ENCODE results near the gene NAV2.

The NAV2 gene

DNA sequence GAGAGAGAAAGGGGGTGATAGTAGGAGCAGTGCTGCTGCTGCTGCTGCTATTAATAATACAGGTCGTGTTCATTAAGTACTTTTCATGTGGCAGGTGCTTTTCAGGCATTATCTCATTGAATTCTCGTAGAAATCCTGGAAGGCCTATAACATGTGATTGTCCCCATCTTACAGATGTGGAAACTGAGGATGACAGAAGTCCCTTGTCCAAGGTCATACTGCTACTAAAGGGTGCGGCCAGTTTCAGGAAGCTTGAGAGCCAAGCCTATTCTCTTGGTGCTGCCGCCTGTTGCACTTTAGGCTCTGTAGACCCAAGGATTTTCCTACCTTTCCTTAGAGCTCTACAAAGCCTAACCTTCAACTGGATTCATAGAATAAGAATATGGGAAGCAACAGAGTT is 254.3 kb downstream of the NAV2 start:
- no peaks in the 10 kb centered on the region for H3K9me3 Mint-ChIP-seq

DNA sequence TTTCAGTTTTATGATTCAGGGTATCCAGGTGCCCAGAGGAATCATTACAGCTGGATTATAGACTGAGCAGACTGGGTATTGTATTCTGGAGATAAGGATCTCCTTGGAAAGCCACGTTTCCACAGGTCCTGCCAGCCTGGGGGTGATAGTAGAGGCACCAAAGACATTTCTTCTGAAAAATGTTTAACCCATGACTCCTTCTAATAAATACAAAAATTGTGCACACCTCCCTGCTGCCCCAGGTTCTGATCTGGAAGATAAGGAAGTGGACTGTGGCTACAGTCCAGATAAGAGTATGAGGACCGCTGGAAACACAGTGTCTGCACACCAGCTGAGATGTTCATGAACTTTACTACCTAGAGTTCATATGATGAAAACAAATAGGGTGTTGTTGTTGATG is 255.2 kb downstream of the NAV2 start:
- H3K4me3 Mint-ChIP-seq: no peak overlapping the region
- no peak overlapping the region for H3K27ac Mint-ChIP-seq
- H3K4me1 Mint-ChIP-seq: peaks cover 43% of the 10 kb centered on the region
- DNase-seq (ENCODE audit: low spot score in 2 of 2): no peak
- H3K9me3 Mint-ChIP-seq: no peaks in the 10 kb centered on the region
- peaks cover 9% of the 10 kb centered on the region for H3K36me3 Mint-ChIP-seq
- ATAC-seq: no peak

More for the DNA sequence above, 254.3 kb downstream of the NAV2 start:
- ATAC-seq (no peak), DNase-seq (ENCODE audit: low spot score in 2 of 2) (no peak)
- Mint-ChIP-seq H3K36me3 (peaks cover 9% of the 10 kb centered on the region), H3K4me3 (no peak overlapping the region), H3K27ac (no peak overlapping the region), H3K4me1 (peaks cover 46% of the 10 kb centered on the region)

DNA sequence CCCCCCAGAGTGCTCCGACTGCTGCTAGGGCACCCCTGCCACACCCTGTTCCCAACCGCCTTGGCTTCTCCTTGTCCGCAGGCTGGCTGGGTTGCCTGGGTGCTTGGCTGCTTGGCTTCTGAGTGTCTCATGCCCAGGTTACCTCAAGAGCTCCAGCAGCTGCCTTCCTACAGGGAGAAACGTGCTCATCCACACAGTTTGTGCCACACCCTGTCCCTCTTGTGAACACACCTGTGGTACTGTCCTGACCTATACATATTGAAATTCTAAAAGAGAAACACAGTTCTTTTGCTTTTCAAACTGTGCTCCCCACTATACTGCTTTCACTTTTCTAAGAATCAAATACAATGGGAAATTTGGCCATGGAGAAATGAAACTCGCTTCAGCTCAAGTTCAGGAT is 256.2 kb downstream of the NAV2 start:
- no peak overlapping the region for H3K27ac Mint-ChIP-seq

DNA sequence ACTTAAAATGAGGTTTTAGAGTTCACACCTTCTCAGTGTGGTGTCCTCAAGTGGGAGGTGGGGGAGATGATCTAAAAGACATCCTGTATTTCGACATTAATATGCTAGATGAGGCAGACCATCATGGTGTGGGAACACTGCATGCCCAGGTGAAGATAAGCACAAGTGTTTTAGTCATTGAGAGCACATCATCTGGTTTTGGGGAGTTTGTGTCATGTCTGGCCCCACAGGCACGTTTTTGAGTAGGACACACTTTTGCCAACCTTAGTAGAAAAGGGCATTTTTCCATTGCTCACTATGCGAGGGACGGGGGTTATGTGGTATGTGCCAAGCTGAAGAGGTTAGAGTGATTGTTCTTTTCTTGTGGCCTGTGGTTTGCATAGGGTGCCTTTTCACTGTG is 258.3 kb downstream of the NAV2 start:
- peaks cover 25% of the 10 kb centered on the region for H3K4me1 Mint-ChIP-seq
- H3K27ac Mint-ChIP-seq: no peak overlapping the region
- no peaks in the 10 kb centered on the region for H3K9me3 Mint-ChIP-seq
- no peak overlapping the region for H3K4me3 Mint-ChIP-seq
- H3K36me3 Mint-ChIP-seq: peaks cover 9% of the 10 kb centered on the region
- peak; percentile 90 for ATAC-seq
- DNase-seq (ENCODE audit: low spot score in 2 of 2): peak in 1 of 2 donors; percentile 51

More for the DNA sequence above, 256.2 kb downstream of the NAV2 start:
- Mint-ChIP-seq H3K4me1 (peaks cover 32% of the 10 kb centered on the region), H3K4me3 (no peak overlapping the region), H3K36me3 (peaks cover 9% of the 10 kb centered on the region), H3K9me3 (no peaks in the 10 kb centered on the region)
- ATAC-seq (no peak), DNase-seq (ENCODE audit: low spot score in 2 of 2) (no peak)

DNA sequence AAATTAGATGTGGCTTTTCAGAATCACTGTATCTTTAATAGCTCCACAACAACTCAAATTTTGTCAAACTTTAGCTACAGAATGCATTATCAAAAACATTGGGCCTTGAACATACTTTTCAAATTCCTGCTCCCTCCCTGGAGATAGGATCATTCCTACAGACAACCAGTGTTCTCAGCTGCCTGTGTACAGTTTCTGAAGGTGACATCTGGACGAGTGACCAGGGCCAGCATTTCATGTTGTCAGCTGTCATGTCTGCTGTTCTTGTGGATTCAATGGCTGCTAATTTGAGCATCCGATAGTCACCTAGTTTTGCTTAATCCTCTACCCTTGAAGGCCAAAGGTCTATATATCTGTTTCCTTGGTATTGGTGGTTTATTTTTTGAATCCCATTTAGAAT is 259.5 kb downstream of the NAV2 start:
- H3K36me3 Mint-ChIP-seq: peaks cover 9% of the 10 kb centered on the region

DNA sequence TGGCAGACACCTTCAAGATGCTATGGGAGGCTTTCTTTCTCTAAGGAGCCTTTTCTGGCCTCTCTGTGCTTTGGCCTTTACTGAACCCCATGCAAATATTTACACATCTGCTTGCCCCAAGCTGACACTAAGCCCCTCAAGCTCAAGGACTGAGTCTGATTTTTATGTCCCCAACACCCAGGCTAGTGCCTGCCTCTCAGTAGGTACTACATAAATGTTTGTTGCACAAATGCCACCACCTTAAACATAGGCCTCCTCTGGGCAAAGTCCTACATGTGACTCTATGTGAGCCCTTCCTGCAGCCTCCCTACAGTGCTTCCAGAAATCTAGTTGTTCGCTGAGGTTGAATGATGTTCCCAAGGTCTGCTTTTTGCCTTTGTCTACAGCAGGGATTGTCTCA is 260.0 kb downstream of the NAV2 start:
- Mint-ChIP-seq H3K36me3 (peaks cover 9% of the 10 kb centered on the region), H3K9me3 (no peaks in the 10 kb centered on the region), H3K4me1 (peaks cover 25% of the 10 kb centered on the region), H3K27ac (no peak overlapping the region), H3K4me3 (no peak overlapping the region)
- ATAC-seq (no peak), DNase-seq (ENCODE audit: low spot score in 2 of 2) (no peak)

More for the DNA sequence above, 259.5 kb downstream of the NAV2 start:
- ATAC-seq (no peak), DNase-seq (ENCODE audit: low spot score in 2 of 2) (no peak)
- H3K27ac Mint-ChIP-seq: no peak overlapping the region
- peaks cover 25% of the 10 kb centered on the region for H3K4me1 Mint-ChIP-seq
- no peaks in the 10 kb centered on the region for H3K9me3 Mint-ChIP-seq
- no peak overlapping the region for H3K4me3 Mint-ChIP-seq

DNA sequence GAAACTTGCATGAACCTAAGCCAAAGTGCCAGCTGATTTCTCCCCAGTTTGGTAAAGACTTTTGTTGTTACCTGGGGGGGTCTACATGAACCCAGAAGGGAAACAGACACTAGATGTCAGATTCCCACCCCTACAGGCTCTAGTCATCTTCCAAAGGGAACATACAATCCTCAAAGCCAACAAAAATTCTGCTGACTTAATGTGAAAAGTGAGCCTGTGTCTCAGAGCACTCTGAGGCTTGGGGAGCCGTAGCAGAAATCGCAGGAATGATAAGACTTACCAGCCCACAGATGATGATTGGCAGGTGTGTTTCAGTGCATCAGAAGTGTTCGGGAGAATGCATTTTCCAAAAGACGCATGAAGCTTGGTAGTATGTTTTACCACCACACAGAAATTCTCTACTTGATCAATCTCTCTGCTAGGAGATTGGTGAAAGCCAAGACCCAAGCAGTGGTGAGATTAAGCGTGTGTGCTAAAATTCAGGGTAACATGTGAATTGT is 260.5 kb downstream of the NAV2 start:
- Mint-ChIP-seq H3K9me3 (no peaks in the 10 kb centered on the region), H3K36me3 (peaks cover 9% of the 10 kb centered on the region), H3K4me1 (peaks cover 25% of the 10 kb centered on the region), H3K4me3 (no peak overlapping the region), H3K27ac (no peak overlapping the region)
- no peak for ATAC-seq
- DNase-seq (ENCODE audit: low spot score in 2 of 2): no peak

DNA sequence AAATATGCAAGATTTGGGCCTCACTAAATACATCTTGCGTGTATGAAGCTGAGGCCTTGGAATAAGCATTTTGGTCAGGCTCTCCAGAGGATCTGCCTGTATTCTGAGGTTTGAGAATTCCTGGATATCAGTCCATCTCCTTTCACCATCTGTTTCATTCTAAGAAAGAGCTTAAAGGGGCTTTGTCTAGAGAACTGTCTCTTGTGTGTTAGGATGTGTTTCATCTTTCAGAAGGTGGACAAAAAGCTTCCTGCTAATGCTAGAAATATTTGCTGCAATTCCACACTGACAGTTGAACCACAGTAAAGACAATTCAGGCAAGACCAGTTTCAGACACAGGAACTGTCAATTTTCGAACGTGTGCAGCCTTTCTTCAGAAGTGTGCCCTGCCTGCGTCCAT is 262.2 kb downstream of the NAV2 start:
- Mint-ChIP-seq H3K4me1 (peaks cover 24% of the 10 kb centered on the region), H3K9me3 (no peaks in the 10 kb centered on the region), H3K27ac (no peak overlapping the region), H3K36me3 (peaks cover 14% of the 10 kb centered on the region), H3K4me3 (no peak overlapping the region)
- no peak for DNase-seq (ENCODE audit: low spot score in 2 of 2)
- no peak for ATAC-seq

DNA sequence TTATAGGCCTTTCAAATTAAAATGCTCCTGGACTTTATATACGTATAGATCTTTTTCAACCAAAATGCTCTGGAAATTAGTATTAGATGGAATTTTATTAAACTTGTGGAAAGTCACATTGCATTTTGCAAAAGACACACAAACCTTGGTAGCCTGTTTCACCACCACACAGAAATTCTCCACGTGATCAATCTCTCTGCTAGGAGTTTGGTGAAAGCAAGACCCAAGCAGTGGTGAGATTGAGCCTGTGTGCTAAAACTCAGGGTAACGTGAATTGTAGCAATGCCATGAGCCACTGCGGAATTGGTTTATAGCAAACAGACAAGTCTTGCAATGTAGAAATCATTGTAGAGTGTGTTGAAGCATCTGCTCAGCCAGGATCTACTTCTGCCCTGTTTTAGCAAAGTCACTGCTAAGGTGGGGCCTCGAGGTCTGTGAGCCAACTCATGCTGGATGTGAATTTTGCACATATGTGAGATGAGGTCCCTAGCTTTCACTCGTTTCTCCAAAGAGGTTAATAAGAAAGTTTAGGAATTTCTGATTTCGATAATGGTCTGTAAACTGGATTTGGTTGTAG is 262.9 kb downstream of the NAV2 start:
- no peak for ATAC-seq
- H3K9me3 Mint-ChIP-seq: no peaks in the 10 kb centered on the region

DNA sequence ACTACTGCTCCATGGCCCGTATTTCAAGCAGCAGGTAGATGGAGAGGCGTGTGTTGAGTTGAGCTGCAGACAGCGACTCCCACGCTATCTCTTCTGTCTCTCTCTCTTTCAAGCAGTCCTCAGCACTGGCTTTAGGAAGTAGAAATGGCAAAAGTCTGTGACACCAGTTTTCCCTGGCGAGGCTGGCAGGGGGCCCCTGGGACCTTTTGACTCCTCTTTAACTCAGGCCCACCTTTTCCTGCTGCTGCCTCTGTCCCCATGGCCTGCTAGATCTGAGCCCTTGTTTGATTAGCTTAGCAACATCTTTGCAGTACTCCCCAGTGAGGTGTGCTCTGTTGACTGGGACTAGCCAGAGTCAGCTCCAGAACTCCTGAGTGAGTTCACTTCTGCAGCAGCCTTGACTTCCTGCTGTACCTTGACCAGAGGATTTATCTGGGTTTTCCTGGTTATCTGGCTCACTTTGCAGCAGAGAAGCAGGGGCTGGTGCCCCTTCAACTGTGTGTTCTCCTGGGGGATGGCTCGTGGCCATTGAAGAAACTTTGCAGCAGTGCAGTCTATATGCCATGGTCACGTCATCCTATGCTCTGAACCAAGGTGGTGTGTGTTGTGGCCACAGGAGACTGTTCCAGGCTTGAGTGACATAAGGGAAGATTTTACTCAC is 263.8 kb downstream of the NAV2 start:
- H3K36me3 Mint-ChIP-seq: peaks cover 7% of the 10 kb centered on the region
- ATAC-seq: no peak
- H3K27ac Mint-ChIP-seq: no peak overlapping the region
- H3K4me1 Mint-ChIP-seq: peaks cover 9% of the 10 kb centered on the region
- no peaks in the 10 kb centered on the region for H3K9me3 Mint-ChIP-seq
- H3K4me3 Mint-ChIP-seq: no peak overlapping the region
- no peak for DNase-seq (ENCODE audit: low spot score in 2 of 2)

More for the DNA sequence above, 262.9 kb downstream of the NAV2 start:
- Mint-ChIP-seq H3K27ac (no peak overlapping the region), H3K4me1 (peaks cover 18% of the 10 kb centered on the region), H3K36me3 (peaks cover 14% of the 10 kb centered on the region), H3K4me3 (no peak overlapping the region)
- DNase-seq (ENCODE audit: low spot score in 2 of 2): no peak

DNA sequence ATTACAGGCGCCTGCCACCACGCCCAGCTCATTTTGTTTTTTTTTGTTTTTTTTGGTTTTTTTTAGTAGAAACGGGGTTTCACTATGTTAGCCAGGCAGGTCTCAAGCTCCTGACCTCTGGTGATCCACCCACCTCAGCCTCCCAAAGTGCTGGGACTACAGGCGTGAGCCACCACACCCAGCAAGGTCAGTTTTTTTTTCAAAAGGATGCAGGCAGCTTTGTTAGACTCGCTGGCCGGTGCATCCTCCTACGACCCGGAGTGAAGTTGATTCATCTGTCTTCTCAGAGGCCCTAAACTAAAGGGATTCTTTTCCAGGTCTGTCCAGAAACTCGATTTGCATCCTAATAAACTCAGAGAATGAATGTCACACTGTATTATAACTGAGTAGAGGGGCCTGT is 265.3 kb downstream of the NAV2 start:
- DNase-seq (ENCODE audit: low spot score in 2 of 2) (no peak), ATAC-seq (no peak)
- H3K36me3 Mint-ChIP-seq: peaks cover 6% of the 10 kb centered on the region
- H3K27ac Mint-ChIP-seq: no peak overlapping the region
- H3K4me3 Mint-ChIP-seq: no peak overlapping the region
- peaks cover 6% of the 10 kb centered on the region for H3K4me1 Mint-ChIP-seq
- H3K9me3 Mint-ChIP-seq: no peaks in the 10 kb centered on the region

DNA sequence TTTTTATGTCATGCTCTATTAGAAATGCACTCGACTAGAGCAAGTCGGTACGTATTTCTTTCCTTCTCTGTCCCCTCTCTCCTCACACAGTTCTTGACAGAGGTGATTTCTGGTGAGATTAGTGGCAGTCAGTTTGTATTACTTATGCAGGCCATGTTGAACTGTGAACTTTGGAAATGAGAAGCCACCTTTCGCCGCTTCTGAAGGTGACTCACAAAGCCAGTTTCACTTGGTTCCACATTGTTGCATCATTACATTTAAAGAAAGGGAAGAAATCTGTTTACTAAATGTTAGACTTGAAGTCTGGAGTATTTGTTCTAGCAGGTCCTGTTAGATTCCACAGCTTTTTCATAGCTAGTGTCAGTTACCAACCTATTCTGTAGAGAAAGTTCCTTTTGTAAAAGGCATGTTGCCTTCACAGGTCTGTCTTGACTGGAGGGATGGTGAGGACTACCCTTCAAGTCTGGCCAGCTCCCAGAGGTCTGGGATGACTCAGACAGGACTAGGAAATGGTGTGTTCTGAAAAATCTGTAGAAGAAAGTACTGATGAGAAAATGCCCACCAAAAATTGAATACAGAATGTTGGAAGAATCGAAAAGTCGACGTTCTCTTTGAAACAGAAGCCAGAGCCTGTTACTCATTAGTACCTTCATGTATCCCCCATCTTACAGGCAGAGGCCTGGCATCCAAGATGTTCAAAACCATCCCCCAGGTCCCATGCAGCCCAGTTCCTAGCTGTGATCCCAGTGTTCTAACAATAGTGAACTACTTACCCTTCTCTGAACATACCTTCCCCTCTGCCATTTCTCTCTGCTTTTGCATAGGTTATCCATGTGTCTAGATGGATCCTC is 266.3 kb downstream of the NAV2 start:
- no peak overlapping the region for H3K4me3 Mint-ChIP-seq
- no peaks in the 10 kb centered on the region for H3K9me3 Mint-ChIP-seq
- DNase-seq (ENCODE audit: low spot score in 2 of 2) (no peak), ATAC-seq (peak; percentile 77)
- H3K27ac Mint-ChIP-seq: peak overlapping the region; percentile 24
- H3K36me3 Mint-ChIP-seq: peaks cover 6% of the 10 kb centered on the region
- peaks cover 6% of the 10 kb centered on the region for H3K4me1 Mint-ChIP-seq

DNA sequence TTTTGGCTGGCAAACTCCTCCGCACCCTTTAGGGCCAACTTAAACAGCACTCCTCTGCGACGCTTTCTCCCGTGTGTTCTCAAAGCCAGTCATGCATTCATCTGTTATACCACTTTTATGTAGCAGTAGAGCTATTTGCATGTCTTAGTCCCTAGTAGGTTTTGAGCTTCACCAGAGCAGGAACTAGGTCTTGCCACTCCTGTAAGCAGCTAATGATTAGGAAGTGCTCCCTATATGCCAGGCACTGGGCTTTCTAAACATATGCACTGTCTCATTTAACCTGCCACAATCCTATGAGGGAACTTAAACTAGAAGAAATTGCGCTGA is 266.8 kb downstream of the NAV2 start:
- DNase-seq (ENCODE audit: low spot score in 2 of 2): no peak
- H3K4me3 Mint-ChIP-seq: no peak overlapping the region
- no peak overlapping the region for H3K27ac Mint-ChIP-seq
- ATAC-seq: no peak
- no peaks in the 10 kb centered on the region for H3K9me3 Mint-ChIP-seq
- H3K36me3 Mint-ChIP-seq: peaks cover 6% of the 10 kb centered on the region
- peaks cover 6% of the 10 kb centered on the region for H3K4me1 Mint-ChIP-seq

DNA sequence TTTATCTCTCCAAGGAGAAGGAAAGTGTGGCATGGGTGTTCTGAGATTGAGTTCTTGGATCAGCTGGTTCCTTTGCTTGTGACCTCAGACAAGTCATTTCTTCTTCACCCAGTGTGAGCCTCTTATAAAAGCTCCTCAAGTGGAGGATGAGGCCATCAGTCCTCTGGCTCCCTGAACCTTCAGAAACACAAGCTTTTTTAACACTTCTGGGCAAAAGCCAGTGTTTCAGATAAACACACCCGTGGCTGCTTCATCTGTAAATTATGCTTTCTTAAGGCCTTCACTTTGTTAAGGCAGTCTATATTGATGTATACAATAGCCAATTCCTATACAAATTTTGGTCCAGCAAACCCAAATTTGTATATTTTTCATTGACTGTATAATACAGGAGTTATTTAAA is 267.8 kb downstream of the NAV2 start:
- ATAC-seq (no peak), DNase-seq (ENCODE audit: low spot score in 2 of 2) (no peak)
- Mint-ChIP-seq H3K27ac (no peak overlapping the region), H3K36me3 (peaks cover 6% of the 10 kb centered on the region), H3K4me1 (peaks cover 6% of the 10 kb centered on the region), H3K4me3 (no peak overlapping the region), H3K9me3 (no peaks in the 10 kb centered on the region)

DNA sequence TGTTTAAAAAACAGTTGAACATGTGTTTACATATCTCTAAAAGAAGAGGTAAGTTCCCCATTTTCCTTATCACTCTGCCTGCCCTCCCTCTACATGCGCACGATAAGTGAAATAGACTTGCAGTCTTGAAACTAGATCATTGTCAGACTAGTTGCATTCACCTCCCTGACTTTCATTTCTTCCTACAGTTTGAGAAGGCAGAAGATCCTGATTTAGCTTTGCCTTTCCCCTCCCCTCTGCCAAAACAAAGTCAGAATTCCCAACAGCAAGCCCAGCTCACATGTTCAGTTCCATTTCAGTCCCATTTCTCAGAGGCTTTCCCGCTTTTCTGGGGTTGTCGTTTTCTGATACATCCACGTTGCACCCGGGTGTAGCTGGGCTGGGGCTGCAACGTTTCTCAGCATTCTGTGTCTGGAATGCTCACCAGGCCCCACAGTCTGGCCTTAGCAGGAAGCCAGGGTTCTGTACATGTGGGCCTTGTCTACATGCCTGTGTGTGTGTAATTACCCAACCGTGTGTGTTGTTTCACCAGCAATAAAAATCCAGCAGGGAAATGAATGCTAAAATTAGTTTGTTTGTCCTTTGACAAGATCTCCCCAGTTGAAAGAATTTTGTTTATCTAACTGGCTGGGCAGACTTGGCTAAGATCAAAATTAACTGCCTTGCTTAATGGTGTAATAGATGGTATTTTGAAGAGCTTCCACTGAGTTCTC is 268.5 kb downstream of the NAV2 start:
- H3K4me1 Mint-ChIP-seq: peaks cover 6% of the 10 kb centered on the region
- no peak for DNase-seq (ENCODE audit: low spot score in 2 of 2)
- no peak overlapping the region for H3K27ac Mint-ChIP-seq
- no peaks in the 10 kb centered on the region for H3K9me3 Mint-ChIP-seq
- ATAC-seq: no peak
- H3K4me3 Mint-ChIP-seq: no peak overlapping the region
- peaks cover 6% of the 10 kb centered on the region for H3K36me3 Mint-ChIP-seq
